RPMI8226 (cell line): ENCODE measurements around the gene KLHL13.
"Not testable (repeated sequence)": the region's sequence is repeated elsewhere in the genome, so short reads cannot be mapped to it uniquely, and the experiment has no call there.

ENCODE experiments used
- DNase-seq: peaks from one replicate; pipeline ENCODE4 v3.0.0-alpha.2; 2015

Gene KLHL13

DNA sequence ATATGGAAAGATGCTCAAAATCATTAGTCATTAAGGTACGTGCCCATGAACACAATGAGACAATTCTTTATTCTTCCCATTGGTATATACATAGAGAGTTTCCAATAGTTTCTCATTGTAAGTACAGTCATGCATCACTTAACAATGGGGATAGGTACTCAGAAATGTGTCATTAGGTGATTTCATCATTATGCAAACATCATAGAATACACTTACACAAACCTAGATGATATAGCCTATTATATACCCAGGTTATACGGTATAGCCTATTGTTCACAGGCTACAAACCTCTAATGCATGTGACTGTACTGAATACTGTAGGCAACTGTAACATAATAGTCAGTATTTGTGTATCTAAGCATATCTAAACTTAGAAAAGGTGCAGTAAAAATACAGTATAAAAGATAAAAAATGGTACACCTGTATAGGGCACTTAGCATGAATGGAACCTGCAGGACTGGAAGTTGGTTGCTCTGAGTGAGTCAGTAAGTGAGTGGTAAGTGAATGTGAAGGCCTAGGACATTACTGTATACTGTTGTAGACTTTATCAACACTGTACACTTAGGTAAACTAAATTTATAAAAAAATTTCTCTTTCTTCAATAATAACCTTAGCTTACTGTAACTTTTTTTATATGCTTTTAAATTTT, 49.6 kb downstream of the KLHL13 start:
- DNase-seq, result no peak

DNA sequence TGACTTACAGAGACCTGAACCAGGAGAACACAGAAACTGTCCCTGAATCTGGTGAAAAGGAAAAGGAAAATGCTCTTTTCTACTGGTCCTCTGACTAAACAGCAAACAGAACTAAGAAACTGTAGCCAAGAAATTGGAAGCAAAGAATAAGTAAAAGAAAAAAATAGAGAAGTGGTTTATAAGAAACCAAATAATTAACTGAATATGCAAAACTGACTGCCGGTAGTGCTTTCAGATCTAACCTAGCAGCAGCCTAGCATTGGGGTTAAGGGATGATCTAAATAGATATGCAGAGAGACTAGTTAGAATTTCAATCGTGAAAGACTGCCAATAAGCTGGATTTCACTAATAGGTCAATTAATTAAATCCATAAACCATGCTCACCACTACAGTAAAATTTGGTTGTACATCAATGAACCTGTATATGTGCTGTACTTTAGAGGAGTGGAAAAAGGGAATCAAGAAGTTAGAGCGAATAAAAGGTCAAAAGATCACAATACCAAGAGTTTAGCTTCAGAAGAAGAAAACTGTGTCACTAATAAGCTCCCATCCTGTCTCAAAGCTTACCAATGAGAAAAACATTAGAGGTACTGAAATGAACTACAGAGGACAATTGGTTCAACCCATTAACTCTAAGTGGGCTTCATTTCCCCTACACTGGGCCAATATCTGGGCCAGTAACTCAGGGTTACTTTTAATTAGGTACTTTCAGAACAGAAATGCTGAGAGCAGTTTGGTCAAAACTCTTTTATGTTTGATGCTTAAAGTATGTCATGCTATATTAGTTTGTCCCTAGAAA, 53.6 kb downstream of the KLHL13 start:
- DNase-seq, result no peak

DNA sequence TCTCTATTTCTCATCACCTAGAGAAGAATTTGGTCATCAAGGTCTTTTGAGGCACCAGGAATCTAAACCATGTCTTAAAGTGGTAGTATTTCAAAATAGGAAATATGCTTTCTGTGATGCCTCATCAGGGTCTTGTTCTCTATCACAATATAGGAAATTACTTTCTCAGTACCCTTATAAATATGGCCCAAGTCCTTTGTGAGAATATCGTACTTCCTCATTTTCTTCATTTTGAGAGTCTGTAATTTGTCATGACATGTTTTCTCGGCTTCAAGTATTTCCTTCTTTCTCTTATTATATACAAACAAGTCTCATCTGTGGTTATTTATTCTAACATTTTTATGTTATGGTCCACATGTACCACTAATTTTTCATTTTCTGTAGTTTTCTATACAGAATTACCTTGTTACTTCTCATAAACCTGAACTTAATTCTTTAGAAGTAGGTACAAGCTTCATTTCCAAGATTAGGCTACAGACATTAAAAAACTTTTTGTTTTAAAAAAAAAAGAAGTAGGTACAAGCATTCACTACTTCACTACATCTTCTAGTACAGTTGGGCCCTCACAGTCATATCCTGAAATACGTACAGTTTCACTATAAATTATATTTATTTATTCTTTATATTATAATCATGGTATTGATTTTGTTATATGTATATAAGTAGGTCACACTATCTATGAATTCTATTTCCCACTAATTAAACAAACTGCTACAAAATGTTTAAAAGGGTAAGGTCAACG, 54.4 kb downstream of the KLHL13 start:
- no peak for DNase-seq

GRCh38 chrX:118058924-118059323, 57.7 kb downstream of the KLHL13 start:
- DNase-seq, result no peak

GRCh38 chrX:118056870-118057269, 59.7 kb downstream of the KLHL13 start:
- DNase-seq, result no peak

GRCh38 chrX:118049713-118050112, 66.9 kb downstream of the KLHL13 start:
- DNase-seq, result no peak

DNA sequence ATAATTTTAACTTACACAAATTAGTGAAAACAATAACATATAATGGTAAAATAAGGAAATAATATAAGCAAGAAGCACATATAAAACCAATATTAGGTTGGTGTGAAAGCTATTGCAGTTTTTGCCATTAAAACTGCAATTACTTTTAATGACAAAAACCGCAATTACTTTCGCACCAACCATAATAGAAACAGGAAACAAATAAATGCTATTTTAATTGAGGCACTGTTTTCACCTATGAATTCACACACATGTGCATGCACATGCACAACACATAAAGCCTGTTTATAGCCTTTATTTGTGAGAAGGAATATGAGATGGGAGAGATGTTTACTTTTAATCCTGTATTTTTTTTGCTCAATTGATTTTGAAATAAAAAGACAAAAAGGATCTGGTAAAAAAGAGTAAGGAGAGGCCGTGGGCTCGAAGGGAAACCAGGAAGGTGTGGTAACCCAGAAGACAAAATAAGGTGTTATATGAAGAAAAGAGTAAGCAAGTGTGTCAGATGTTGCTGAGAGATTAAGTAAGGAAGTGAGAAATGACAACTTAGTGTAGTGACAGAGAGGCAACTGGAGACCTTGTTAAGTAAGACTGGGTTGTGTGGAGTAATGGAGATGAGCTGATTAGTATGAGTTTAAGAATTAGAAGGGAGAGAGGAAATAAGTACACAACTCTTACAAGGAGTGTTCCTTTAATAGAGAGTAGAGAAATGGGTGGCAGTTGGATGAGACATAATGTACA, 69.0 kb downstream of the KLHL13 start:
- no peak for DNase-seq

GRCh38 chrX:118039591-118039990, 77.0 kb downstream of the KLHL13 start:
- no peak for DNase-seq

DNA sequence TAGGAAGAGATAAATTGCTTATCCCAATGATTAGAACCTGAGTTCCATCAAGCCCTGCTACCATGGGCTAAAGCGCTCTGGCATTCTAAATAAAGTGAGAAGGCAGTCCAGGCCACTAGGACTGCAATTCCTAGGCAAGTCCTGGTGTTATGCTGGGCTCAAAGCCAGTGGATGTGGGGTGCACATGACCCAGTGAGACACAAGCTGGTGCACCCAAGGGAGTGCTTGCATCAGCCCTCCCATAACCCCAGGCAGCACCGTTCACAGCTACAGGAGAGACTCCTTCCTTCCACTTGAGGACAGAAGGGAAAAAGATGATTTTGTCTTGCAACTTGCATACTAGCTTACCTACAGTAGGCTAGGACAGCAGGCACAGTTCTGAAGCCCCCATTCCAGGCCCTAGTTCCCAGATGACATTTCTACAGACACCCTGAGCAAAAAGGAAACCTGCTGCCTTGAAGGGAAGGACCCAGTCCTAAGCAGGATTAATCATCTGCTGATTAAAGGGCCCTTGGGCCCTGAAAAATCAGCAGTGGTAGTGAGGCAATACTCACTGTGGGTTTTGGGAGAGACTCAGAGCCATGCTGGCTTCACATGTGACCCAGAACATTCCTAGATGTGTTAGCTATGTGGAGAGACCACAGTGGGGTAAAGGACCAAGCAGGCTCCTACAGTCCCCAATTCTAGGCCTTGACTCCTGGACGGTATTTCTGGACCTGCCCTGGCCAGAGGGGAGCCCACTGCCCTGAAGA, 77.8 kb downstream of the KLHL13 start:
- DNase-seq, result no peak

GRCh38 chrX:118026631-118027030, 90.0 kb downstream of the KLHL13 start:
- no peak for DNase-seq

DNA sequence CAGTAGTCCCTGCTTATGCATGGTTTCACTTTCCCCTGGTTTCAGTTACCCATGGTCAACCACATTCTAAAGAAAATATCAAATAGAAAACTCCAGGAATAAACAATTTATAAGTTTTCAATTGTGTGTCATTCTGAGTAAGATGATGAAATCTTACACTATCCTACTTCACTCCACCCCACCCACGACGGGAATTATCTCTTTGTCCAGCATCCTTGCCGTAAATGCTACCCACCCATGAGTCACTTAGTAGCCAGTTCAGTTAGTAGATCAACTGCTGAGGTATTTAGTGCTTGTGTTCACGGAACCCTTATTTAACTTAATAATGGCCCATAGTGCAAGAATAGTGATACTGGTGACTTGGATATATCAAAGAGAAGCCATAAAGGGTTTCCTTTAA, 91.4 kb downstream of the KLHL13 start:
- DNase-seq, result no peak

DNA sequence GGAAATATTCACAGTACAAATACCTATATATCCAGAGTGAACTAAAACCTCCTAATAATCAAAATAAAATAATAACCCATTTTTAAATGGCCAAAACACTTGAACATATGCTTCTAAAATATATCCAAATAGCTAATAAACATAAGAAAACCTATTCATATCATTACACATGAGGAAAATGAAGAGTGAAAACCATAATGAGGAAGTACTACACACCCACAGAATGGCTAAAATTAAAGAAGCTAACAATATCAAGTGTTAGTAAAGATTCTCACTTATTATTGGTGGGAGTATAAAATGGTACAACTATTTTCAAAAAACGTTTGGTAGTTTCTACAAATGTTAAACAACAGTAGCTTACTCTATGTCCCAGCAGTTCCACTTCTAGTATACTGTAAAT, 92.1 kb downstream of the KLHL13 start:
- DNase-seq, result no peak

- no peak for DNase-seq
Observed at GRCh38 chrX:118022753-118023152, 93.9 kb downstream of the KLHL13 start.

DNA sequence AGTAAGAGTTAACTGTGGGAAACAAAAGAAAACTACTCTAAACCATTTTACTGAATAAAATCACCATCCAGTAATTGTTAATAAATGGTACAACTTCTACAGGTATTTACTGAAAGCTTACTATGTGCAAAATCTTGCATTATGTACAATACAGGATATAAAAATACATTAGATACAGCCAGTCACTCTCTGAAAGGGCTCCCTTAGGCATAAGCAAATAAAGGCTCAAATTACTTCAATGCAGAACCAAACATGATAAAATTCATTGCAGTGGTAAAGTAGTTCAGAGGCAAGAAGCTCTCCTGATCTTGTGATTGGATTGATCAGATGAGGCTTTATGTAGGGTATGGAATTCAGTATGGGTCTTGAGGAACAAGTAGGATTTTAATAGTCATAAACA, 100.2 kb downstream of the KLHL13 start:
- no peak for DNase-seq

- DNase-seq, result not testable (repeated sequence)
Observed at GRCh38 chrX:118002417-118002816, 114.2 kb downstream of the KLHL13 start.

GRCh38 chrX:118000518-118000917, 116.1 kb downstream of the KLHL13 start:
- no peak for DNase-seq

- DNase-seq, result no peak
Observed at GRCh38 chrX:117998171-117998570, 118.4 kb downstream of the KLHL13 start.

- DNase-seq, result no peak
Observed at GRCh38 chrX:117996918-117997480, 119.6 kb downstream of the KLHL13 start.

DNA sequence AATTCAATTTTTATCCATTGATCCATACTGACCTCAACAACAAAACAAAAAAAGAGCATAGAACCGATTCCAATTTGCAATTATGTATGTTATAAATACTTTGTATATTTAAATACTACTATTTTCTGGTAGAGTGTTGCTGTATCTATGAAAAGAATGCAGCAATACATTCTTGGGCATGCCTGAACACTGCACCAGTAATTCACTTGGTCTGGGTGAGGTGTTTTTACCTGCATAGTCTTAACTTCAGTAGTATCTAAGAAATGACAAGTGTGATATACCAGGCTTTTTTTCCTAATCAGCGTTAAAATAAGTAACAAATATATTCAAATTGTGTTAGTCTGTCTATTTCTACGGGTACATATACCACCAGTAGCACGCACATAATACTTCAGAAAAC, 120.2 kb downstream of the KLHL13 start:
- DNase-seq, result no peak

DNA sequence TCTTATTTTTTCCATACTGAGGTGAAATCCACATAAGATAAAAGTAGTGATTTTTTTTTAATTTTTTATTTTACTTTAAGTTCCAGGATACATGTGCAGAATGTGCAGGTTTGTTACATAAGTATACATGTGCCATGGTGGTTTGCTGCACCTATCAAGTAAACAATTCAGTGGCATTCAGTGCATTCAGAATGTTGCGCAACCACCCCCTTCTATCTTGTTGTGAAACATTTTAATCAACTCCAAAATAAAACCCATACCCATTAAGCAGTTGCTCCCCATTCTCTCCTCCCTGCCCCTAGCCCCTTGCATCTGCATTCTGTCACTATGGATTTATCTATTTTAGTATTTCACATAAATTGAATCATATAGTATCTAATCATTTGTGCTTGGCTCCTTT, 121.2 kb downstream of the KLHL13 start:
- DNase-seq, result no peak

GRCh38 chrX:117992192-117992723, 124.4 kb downstream of the KLHL13 start:
- DNase-seq, result no peak

GRCh38 chrX:117990438-117990837, 126.2 kb downstream of the KLHL13 start:
- DNase-seq, result no peak
